NB4 (cell line): ENCODE results near the gene RAD51AP2.

Experiments used
- CTCF ChIP-seq: IDR thresholded peaks from one replicate; pipeline ENCODE4 v1.5.1; 2012; ENCODE audit warnings: low read depth, low read length
- MAX ChIP-seq: IDR thresholded peaks from 2 replicates; pipeline ENCODE4 v1.6.1; 2011; ENCODE audit warnings: low read depth, low read length
- POLR2A ChIP-seq: IDR thresholded peaks from 2 replicates; pipeline ENCODE4 v1.6.1; 2011; ENCODE audit warnings: mild to moderate bottlenecking; ENCODE audit not compliant: insufficient read length; ENCODE audit errors: extremely low read depth

GRCh38 chr2:17547737-17548136 is 29.5 kb upstream of the RAD51AP2 start:
- TF ChIP-seq CTCF (no peak), POLR2A (no peak), MAX (no peak)
